Amniotic epithelial cell (primary cell): ENCODE measurements around the gene ATG7.

Experiments used
- DNase-seq: peaks from one replicate; pipeline ENCODE4 v3.0.0-alpha.2; 2010; ENCODE audit warnings: low read depth

ATG7 gene

GRCh38 chr3:11271986-11272904 lies at the start of gene ATG7:
ATG7 (plus strand) TSS chr3:11272397; CDS start chr3:11298696, 26,299 bp downstream.
- peak; percentile 94 for DNase-seq

GRCh38 chr3:11224010-11224409 lies 48.2 kb upstream of the ATG7 start:
- DNase-seq = no peak

GRCh38 chr3:11224870-11225229 lies 47.3 kb upstream of the ATG7 start:
- no peak for DNase-seq

GRCh38 chr3:11226042-11226370 lies 46.2 kb upstream of the ATG7 start:
- DNase-seq = no peak

DNA sequence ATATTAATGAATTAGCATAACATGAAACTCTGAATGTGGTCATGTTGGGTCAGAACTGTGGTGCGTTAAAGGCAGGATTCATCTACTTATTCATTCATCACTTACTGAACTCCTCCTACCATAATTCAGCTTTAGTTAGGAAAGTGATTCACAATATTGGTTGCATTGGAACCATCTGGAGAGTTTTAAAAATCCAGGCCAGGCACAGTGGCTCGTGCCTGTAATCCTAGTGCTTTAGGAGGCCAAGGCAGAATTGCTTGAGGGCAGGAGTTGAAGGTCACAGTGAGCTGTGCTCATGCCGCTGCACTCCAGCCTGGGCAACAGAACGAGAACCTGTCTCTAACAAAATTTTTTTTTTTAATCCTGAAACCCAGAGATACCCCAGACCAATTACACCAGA lies 44.2 kb upstream of the ATG7 start:
- DNase-seq = no peak

- no peak for DNase-seq
Observed at GRCh38 chr3:11230125-11230524, 42.1 kb upstream of the ATG7 start.

DNA sequence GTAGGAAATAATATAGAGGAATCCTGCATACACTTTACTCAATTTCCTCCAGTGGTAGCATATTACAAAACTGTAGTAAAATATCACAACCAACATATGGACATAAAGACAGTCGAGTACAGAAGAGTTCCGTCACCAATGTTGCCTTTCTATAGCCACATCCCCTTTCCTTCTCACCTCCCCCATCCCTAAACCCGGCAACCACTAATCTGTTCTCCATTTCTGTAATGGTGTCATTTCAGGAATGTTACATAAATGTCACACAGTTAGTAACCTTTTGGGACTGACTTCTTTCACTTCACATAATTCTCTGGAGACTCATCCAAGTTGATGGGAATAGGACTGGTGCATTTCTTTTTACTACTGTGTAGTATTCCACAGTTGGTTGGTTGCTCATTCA lies 41.4 kb upstream of the ATG7 start:
- DNase-seq = no peak

DNA sequence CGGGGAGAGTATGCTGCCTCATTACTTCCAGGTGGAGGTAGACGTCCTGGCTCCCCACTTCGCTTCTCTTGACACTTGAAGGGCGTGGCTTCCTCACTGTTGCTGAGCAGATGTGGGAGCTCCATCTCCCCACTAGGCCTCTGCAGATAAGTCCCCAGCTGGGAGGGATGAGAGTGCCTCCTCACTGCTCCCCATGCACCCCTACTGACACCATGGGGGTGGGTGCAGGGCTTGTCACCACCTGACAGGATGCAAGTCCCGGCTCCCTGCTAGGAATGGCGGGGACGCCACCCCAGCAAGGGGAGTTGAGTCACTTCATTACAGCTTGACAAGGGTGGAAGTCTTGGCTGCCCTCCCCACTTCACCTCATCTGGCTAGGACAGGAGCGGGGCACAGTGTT lies 36.8 kb upstream of the ATG7 start:
- no peak for DNase-seq

DNA sequence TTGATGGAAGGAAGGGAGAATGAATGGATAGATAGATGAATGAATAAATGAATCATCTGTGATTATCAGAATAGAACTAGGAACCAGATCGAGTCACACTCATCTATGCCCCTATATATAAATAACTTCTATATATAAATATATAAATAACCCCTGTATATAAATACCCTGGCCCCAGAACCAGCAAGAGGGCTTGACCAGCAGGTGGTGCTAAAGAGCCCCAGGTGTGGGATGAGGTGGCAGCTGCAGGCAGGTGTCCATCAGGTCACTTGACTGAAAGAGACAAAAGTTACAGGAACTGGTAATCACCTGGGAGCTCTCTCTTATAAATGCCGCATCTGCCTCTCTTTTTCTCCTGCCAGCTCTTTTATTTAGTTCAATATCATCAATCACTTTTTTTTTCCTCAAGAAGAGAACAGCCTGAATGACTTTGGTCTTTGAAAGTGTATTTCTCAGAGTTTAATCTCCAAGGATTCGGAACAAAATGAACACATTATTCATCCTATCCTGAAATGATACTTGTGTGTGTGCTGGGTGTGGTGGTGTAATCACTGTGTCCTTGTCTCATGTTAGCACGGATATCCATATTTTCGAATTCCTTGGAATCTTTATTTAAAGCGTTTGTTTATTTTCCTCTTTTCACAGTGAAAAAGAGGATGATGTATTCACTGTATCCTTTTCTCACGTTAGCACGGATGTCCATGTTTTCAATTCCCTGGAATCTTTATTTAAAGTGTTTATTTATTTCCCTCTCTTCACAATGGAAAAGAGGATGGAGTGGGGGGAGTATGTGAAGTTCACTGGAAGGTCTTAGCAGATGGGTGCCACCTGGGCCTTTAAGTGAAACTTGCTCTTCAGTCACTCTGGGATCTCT lies 35.4 kb upstream of the ATG7 start:
- DNase-seq = peak; percentile 68

DNA sequence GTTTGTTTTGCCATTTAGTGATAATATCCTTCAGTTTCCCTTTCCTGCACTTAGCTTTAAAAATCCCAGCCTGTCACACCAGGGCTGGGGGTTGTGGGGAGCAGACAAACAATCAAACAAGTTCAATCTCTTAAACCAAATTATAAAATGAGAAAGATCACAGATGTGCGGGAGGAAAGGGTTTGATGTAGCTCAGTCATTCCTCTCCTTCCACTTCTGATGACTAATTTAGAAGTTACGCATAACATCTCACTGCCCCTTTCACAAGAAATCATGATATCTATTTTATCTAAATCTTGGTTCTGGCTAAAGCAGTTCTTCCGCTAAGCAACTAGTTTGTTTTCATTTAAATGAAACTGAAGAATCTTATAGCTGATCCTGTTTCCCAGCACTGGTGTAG lies 34.1 kb upstream of the ATG7 start:
- DNase-seq = peak; percentile 97

- DNase-seq = peak; percentile 98
Observed at GRCh38 chr3:11238880-11239279, 33.3 kb upstream of the ATG7 start.

DNA sequence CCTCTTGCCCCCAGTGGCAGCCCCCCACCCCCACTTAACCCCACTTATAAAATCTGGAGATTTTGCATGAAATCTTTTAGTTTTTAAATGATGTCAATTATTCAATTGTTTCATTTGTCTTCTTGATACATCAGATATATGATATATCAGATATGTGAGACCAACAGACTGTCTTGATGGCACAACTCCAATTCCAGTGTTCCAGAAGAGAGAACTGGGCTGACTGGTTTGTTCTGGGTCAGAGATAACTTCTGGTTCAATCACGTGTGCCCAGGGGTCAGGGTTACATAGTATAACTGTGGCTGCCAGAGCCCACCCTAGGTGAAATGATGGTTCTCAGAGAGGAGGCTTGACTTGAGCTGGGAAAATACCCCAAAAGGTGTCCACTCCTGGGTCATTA lies 32.4 kb upstream of the ATG7 start:
- DNase-seq = no peak

DNA sequence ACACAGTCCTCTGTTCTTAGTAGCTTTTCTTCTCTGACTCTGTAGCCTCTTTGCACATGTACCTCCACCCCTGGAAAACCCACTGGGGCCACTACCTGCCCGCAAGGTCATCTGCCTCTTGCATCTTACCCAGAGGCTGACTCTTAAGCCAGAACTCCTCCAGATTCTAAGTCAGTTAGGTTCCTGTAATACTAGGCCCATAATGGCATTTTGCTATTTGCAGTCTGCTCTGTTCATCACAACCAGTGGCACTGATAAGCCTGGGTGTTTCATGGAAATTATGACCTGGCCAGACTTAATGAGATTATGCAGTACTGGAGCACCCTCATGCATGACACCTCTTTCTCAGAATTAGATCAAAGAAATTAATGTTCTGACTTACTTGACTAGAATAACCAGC lies 31.7 kb upstream of the ATG7 start:
- peak; percentile 27 for DNase-seq

- DNase-seq = peak; percentile 61
Observed at GRCh38 chr3:11244121-11244677, 28.0 kb upstream of the ATG7 start.

- no peak for DNase-seq
Observed at GRCh38 chr3:11245276-11245675, 26.9 kb upstream of the ATG7 start.

- no peak for DNase-seq
Observed at GRCh38 chr3:11245827-11246662, 26.2 kb upstream of the ATG7 start.

- no peak for DNase-seq
Observed at GRCh38 chr3:11246663-11246970, 25.6 kb upstream of the ATG7 start.

DNA sequence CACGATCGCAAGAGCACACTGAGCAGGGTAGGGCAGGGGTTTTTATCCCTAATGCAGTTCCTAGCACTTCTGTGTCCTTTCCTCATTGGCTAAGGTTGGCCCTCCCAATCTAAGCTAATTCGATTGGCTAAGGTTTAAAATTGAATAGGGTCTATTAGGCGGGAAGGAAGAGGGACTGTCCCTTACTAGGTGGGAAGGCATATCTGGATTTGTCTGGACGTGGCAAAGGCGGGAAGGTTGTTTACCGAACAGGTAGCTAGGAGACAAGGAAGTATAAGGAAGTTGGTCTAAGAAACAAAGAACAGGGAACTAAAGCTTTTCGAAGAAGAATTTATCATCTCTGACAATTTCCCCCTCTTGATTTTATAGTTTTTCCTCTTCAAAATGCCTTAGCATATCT lies 24.8 kb upstream of the ATG7 start:
- DNase-seq = no peak

DNA sequence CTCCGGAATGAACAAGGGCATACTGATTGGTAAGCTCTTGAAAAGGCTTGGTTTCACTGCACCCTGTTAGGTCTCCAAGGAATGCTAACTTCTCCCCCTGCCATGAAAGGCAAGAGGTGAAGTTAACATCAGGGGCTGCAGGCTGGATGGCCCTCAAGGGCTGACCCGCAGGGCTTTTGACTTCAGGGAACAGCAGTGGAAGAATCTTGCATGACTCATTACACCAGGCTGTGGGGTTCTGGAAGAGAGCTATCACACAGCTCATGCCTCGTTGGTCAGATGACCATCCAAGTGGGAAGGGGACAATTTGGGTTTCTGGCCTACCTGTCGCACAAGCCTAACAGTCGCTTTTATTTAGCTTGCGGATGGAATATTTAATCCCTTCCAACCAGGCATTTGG lies 23.6 kb upstream of the ATG7 start:
- DNase-seq = no peak

DNA sequence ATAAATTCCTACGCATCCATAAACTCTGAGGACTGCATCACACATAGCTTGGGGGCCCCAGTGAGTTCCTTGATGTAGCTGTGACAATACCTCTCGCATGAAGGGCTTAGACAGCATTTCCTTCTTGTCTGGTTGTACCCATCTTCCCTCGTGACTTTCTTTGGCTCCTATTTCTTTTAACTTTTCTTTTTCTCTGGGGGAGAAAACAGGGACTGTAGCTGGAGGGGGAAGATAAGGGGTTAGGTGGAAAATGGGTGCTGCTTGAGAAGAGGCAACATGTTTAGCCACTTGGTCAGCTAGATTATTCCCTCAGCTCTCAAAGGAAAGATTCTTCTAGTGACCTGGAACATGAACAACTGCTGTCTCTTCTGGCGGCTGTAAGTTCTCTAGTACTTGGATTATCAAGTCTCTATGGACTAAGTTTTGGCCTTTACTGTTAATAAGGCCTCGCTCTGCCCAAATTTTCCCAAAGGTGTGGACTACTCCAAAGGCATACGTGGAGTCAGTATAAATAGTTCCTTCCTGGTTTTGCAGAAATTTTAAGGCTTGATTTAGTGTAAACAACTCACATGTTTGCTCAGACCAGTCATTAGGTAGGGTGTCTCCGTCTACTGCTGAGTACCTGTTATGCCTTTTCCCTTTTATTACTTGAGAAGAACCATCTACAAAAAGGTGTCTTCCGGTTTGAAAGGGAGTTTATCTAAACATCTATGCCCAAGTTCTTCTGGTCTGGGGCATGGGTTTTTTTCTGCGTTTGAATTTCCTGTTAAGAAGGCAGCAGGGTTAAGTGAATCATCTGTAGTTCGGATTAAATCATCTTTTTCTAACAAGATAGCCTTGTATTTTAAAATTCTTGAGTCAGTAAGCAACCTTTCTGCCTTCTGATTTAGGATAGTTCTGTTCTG lies 21.0 kb upstream of the ATG7 start:
- DNase-seq = peak; percentile 16

- DNase-seq = no peak
Observed at GRCh38 chr3:11251807-11252176, 20.4 kb upstream of the ATG7 start.
